NOMO-1 treated with DMSO at 0.1 percent for 48 hours (cell line): ENCODE measurements around the gene LRIG3.

Experiments used
- DNase-seq: peaks from one replicate; lab custom pipeline; 2025; ENCODE audit not compliant: unreplicated experiment; lab: John Stamatoyannopoulos, UW

LRIG3 gene

DNA sequence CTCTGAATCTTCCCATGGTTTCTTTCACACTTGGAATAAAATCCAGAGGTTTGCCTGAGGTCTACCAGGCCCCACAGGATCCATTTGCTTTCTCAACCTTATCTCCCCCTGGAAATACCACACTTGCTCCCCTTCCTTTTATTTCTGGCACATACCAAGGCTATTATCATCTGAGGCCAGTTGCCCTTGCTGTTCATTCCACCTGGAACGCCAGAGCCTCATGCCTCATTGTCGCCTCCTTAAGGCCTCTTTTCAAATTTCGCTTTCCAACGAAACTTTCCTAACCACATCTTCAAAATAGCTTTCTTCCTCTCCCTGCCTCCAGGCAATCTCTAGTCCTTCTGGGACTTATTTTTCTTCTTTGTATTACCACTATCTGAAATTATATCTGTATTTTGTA, 11.2 kb upstream of the LRIG3 start:
- no peak for DNase-seq

DNA sequence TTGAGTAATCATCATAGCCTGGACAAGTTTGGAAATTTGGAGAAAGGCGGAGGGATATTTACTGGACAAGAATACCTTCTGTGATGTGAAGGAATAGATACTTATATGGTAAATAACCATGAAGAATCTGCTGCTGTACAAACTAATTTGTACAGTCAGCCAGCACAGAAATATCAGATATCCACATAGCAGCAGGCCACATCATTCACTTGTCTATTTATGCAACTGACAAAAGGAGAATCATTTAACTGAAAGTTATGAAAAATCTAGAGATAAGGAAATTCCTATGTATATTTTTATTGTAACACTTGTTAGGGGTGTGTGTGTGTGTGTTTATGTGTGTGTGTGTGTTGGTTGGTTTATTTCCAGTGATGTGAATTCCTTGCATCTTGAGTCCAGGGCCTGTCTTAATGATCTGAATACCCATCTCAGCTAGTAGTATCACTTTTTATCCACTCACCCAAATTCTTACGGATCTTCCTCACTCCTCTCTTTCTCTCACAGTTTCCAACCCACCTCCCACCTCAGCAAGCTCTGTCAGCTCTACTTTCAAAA, 10.5 kb upstream of the LRIG3 start:
- DNase-seq = no peak

DNA sequence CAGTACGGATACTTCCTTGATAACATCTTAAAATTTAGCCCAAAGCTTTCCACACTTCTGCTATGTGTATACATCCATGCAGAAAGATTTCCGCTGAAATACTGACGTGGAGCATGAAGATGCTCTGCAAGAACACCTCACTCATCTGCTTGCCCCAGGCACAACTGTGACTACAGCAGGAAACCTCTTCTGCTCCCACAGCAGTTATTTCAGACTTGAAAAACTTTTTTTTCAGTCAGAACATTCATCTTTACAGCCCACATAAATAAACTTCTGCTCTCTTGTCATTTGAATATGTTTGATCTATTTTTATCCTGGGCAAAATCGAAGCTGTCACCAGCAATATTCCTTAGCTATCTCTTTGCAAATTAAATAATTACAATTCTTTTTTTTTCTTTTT, 6.8 kb upstream of the LRIG3 start:
- DNase-seq = no peak

DNA sequence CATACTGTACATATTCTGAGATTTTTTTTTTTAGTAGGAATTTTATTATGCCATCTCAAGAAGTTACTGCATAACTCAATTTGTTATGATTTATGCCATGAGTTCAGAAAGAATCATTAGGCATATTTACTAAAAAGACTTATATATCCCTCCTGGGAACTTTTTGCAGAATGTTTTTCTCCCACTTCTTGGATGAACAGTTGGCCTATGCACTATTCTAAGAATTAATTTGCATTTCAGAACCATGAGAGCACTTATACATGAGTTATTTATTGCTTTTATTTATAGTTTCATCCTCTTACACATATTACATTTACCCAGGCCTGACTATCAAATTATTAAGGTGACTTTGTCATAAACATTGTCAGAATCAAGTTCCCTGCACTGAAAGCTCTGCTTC, 6.3 kb upstream of the LRIG3 start:
- DNase-seq = no peak

DNA sequence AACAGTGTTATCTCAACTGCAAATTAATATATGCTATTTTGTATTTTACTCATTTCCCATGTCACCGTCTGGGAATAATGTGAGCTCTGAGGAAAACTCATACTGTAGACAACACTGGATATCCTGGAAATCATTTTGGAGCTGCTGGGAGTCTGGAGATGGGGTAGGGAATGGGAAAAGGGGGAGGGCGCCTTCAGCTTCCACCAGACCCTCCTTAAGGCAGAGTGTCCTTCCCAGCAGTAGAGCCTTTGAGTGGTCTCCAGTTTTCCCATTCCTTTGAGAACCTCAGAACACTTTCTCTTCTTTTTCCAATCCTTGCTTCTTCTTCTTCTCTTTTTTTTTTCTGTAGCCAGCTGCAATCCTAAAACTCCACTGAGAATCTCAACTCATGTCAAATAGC, 5.4 kb upstream of the LRIG3 start:
- DNase-seq = no peak

DNA sequence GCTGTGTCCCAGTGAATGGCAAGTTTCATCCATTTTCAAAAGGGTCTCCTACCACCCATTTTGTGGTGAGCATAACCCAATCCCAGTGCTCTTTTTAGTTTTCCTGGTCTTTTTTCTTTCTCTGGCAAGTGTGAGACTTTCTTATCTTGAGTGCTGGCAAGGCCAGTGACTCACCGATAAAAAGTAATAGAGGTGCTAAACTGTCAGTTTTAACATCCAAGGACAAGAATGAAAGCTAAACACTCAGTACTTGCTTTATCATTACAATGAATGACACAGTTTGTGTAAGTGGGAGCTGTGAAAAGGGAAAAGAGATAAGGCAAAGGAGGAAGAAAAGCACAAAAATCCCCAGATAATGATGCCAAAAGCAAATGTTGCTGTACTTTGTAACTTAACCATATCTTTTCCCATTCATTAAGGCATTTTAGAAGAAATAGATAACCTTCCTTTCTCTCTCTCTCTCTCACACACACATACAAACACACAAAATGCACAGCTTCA, 4.9 kb upstream of the LRIG3 start:
- DNase-seq = no peak

DNA sequence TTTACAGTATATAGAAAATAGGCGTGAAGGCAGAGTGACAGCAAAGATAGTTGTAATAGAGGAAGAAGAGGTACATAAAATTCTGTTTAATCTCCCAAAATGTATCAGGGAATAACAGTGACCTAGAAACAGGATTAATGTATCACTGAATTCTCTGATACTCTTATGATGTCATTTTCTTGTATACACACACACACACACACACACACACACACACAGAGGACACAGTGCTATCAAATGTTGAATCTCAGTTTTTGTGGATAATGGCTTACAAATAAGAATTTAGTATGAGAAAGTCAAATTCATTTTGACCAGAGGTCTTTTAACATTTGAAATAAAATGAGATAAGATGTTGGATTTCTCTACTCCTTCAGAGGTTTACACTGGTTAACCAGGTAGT, 4.3 kb upstream of the LRIG3 start:
- no peak for DNase-seq

DNA sequence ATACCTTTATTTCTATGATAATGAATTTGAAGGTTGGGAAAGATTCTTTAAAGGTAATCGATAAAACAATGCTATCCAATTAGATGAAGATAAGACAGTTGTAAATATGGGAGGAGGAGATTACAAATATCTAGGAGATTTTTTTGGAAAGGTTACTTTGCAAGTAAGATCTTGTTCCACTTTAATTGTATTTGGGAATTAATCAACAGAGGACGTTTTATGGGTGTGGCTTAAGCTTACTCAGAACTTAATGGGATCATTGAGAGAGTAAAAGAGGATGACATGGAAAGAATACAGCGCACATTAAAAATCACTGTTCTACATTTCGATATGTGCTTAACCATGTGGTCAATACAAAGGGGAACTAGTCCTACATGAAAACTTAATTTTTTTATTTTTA, 3.5 kb upstream of the LRIG3 start:
- DNase-seq = no peak

DNA sequence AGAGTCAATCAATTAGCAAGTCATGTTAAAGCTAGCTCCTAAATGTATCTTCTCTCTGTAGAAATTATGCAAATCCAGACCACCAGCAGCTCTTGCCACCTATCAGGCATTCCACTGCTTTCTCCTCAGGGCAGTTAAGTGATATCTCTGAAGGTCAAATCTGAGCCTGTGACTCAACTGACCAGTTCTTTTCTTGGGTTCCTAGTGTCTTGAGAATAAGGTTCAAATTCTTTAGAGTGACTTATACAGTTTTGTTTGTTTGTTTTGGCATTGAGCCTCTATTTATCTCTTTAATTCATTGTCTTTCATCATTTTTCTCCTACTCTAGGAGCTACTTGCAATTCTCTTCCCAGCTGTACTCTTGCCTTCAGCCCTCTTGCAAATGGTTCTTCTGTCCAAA, 2.5 kb upstream of the LRIG3 start:
- no peak for DNase-seq

DNA sequence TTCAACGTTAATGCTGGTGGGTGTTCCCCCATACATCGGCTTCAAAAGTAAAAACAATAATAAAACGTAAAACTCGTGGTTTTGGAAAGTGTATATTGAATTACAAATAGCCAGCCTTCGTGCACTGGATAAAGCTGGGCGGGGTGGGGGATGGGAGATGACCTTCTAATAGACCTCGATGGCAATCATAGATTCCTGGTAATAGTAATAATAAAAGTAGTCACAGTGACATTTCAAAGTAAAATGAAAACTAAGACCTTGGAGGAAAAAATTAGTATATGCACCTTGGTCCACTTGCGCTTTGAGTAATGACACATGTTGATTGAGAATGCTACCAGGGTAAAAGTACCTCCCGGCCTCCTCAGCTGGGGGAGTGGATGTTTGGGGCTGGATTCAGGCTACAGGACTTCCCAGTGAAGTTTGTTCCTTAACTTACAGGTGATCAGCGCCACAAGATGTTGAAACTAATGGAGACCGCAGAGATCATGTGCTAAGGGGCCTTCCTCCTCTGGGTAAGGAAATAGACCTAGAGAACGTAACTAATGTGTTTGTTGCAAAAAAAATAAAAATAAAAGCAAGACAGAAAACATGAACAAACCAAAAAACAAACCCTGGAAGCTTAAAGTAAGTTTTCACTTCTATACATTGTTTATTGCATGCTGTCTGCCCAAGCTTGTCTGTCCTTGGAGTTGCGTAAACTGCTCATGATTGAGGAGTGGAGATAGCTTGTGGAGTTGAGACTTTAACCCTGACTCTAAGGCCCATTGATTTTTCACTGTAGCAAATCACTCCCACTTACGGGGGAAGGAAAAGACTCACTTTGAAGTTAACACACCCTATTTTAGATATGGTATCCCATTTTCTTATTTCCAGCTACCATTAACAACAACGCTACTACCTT, 907 bp upstream of the LRIG3 start:
- DNase-seq = no peak

DNA sequence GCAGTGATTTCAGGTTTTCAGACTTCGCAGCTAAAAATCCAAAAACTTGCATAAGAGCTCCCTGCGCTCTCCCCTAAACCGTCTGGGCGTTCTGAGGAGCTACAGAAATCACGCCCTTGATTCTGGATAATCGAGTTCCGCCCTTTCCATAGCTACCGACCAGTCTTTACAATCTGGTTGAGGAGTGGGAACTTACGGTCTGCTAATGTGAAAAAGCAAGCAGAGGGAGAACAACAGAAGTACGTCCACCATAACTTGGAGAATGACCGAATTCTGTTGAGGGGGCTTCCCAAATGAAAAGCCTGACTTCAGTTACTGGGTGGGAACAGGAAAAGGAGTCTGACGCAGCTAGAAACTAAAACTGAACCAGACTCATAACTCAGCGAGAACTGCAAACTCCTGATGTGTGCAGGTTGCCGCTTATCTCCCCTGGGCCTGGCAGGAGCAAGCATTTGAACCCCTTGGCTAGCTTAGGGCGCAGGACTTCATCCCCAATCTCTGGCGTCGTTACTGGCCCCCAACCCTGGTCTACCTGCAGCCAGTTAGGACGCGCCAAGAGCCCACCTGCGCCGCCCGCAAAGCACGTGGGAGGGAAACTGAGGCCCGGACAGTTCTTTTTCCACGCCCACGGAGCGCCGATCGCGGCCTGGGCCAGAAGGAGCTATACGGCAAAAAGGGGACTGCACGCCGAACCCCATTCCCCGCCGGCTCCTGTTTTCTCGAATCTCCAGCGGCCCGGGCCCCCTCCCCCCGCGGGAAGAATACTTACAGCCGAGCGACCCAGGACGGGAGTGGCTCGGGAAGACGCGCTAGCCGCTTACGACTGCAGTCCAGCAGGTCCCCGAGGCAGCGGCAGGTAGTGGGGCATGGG, 838 bp downstream of the LRIG3 start:
- DNase-seq = no peak

DNA sequence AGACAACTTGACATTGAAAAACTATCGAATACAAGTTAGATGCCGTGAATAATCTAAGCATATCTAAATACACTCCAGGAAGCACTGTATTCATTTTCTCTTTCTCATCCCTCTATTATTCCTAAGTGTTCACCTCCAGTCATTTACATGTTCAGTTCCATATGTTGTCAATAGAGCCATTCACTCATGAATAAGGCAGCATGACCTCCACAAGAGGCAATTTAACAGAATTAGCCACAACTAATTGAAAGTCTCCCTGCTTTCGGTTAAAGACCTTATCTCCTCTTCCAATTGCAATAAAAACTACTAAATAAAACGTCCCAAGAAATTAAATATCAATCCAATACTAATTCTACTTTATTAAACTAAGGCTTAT, 1.8 kb downstream of the LRIG3 start:
- no peak for DNase-seq

DNA sequence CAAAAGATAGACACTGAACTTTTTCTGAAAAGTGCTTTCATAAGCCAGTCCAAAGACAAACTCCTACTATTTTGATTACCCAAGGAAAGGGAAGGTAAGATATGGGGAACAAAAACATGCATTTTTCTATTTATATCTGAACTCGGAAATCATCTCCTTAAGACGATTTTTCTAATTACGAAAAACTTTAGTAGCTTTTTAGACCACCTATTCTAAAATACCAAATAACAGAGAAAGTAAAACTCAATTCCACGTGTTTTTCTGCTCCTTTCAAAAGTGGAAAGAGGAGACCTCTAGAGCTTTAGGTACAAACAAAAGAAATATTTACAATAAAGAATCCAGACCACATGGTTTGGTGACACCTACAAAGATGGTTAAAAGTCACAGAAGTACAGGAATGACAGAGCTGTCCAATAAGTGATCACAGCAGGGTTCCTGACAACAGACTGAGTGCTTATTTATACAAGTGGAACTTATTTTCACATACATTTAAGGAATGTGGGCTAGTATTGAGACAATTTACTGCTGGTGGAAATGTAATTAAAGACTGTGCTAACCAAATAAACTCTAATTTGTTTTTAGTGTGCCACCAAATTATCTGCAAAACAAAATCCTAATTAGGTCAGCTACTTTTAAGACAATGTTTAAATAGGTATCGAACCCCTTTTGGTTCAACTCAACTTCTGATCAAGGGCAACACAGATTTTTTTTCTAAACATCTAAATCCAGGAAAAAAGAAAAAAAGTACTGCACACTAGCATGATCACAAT, 2.4 kb downstream of the LRIG3 start:
- no peak for DNase-seq

DNA sequence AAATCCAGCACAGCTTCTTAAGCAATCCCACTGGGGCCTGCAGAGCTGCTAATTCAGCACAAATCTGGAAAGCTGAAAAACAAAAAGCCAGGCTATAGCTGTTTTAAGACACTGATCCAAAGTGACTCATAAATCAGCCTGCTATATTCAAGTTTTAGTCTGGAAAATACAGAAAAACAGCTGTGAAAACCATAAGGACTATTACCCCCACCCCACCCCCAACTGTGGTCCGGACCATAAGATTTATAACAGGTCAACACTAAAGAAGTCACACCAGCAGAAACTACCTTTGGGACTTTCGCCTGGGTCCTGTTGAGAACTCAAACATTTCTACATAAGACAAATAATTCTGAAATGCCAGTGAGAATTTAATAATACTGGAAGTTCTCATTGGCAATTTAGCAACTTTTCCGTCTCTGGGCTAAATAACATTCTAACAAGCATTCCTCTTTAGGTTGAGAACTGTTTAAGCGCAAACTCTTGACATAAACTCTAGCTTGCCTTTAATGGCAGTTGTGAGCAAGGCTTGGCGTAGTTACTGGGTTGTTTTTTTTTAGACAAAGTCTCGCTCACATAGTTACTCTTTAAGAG, 3.3 kb downstream of the LRIG3 start:
- DNase-seq = no peak

DNA sequence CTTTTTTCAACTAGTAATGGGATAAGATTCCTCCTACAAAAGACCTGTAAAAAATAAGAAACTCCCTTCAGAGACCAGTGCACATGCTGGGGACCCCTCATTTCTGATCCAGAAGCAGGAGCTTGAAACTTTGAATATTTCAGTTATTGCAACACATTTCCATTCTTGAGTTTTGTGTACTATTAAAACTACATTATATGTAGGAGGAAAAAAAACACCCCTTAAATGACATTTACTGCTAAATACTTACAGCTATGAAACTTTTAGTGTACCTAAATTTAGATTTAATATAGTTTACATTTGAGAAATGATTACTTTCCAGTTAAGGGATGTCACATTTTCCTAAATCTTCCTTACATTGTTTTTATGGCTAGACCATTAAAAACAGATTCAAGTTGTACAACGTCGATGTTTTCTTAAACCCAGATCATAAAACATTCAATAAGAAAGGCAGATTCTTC, 4.1 kb downstream of the LRIG3 start:
- no peak for DNase-seq

DNA sequence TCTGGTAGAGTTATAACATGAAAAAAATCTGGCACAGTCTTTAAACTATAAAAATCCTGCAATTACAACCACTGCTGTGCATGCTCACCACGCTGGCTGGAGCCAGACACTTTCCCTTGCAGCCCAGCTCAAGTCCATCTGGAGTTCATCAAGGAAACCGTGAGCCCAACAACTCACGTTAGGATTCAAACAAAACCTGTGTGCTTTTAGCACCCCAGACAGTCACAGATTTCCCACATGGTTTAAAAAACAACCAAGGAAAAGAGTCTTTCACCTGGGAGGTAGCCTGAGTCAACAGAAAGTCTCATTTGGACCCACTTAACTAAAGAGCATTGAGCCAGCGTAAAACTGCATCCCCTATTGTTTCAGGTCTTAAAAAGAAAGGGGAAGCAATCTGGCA, 4.7 kb downstream of the LRIG3 start:
- DNase-seq = no peak

DNA sequence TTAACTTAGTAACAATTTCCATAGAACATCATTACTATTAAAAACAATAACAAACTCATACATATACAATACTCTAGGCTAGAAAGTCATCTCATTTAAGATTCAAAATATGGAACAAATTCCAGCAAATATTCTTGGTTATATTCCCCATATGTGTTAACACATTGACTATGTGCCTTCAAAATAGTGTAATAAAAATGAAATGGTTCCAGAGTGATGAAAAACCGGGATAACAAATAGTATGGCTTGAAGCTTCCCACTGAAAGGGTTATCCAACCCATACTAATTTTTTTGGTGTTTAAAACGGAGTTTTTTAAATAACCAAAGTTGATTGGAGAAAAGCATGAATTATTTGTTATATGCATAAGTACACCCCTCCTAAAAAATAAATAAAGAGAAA, 5.3 kb downstream of the LRIG3 start:
- DNase-seq = no peak

DNA sequence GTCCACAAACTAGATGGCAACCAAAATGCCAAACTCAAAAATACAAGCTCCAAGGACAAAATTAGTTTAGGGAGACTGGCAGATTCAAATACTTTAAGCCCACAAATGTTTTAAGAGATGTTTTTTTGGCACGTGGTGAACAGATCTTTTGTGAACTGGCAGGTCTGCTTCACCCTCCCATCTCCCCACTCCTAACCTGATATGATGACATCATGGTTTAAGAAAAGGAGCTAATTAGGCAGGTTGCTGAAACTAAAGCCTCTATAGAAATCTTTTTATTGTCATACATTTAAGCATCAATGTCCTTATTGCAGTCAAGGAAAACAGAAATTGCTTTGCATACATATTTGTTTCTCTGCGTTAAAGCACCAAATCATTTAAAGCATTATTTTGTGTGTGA, 5.8 kb downstream of the LRIG3 start:
- no peak for DNase-seq

DNA sequence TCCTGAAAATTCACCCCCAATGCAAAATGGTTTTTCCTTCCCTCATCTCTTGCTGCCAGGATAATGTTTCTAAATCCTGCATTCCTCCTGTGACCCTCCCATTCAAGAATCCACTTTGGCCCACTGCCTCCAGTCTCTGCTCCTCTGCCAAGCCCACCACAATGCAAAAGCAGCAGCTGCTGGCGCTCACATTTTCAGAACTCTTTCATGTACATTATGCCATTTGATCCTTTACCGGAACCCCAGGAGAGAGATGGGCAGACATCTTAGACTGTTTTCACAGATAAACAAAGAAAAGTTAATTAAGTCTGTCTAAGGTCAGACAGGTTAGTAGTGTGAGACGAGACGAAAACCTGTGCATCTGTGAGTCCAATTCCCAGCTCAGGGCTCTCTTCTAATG, 12.9 kb downstream of the LRIG3 start:
- DNase-seq = no peak

DNA sequence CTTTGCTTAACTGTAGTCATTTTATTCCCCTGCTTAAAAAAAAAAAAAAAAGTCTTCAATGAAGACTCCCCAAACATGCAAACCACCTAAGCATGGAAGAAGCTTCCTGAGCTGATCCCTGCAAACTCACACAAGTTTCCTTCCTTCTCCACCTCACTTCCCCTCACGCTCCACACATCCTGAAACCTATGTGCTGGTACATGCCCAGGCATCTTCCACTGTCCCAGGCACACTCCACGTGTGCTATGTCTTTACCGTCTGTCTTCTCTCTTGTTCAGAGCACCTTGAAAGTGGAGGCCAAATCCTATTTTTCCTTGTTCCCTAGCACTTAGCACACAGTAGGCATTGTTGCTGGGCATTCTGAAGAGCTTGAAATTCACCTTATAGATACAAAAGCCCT, 13.4 kb downstream of the LRIG3 start:
- no peak for DNase-seq

DNA sequence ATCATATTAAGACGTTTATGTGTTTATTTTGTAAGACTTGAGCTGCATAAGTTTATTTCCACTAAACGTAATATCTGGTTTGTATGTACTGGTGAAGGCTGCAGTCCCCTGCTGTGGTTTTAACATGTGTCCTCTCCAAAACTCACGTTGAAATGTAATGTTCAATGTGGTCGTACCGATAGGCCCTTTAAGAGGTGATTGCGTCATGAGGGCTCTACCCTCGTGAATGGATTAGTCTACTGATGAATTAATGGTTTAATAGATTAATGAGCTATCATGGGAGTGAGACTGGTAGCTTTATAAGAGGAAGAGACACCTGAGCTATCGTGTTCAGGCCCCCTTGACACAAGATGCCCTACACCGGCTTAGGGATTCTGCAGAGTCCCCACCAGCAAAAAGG, 14.9 kb downstream of the LRIG3 start:
- DNase-seq = no peak
